ENCODE data around the gene MYOT. TPM values are rescaled to one million over a fixed set of nuclear protein-coding genes. Genes with fewer than 3 reads are reported as not detected.

The MYOT gene
- total RNA-seq, 1 donor from 2014 or later = not detected

- no peak for TF ChIP-seq CTCF (IDR thresholded peaks at IDR 0.05; ENCODE audit: insufficient read depth, low read length, severe bottlenecking)
Observed at GRCh38 chr5:137866541-137867388, 895 bp upstream of the MYOT start.

GRCh38 chr5:137870647-137871339 lies 3.1 kb downstream of the MYOT start:
- no peak overlapping the region for H3K4me3 ChIP-seq (ENCODE audit: low read depth, low read length)
- FAIRE-seq = no peak
- no peak for TF ChIP-seq CTCF (IDR thresholded peaks at IDR 0.05; ENCODE audit: insufficient read depth, low read length, severe bottlenecking)
- no peaks in the 10 kb centered on the region for H3K36me3 ChIP-seq (ENCODE audit: control insufficient read depth, insufficient read depth, low read length)
- DNase-seq (ENCODE audit: low read depth) = no peak
- no peaks in the 10 kb centered on the region for H3K27me3 ChIP-seq (ENCODE audit: control insufficient read depth, insufficient read depth, low read length)

More at GRCh38 chr5:137866541-137867388, 895 bp upstream of the MYOT start:
- H3K27me3 ChIP-seq (ENCODE audit: control insufficient read depth, insufficient read depth, low read length) = no peaks in the 10 kb centered on the region
- no peaks in the 10 kb centered on the region for H3K36me3 ChIP-seq (ENCODE audit: control insufficient read depth, insufficient read depth, low read length)
- no peak for DNase-seq (ENCODE audit: low read depth)
- no peak overlapping the region for H3K4me3 ChIP-seq (ENCODE audit: low read depth, low read length)
- no peak for FAIRE-seq

- Histone ChIP-seq H3K27me3 (ENCODE audit: control insufficient read depth, insufficient read depth, low read length) (no peaks in the 10 kb centered on the region), H3K4me3 (ENCODE audit: low read depth, low read length) (no peak overlapping the region), H3K36me3 (ENCODE audit: control insufficient read depth, insufficient read depth, low read length) (no peaks in the 10 kb centered on the region)
- TF ChIP-seq CTCF (IDR thresholded peaks at IDR 0.05; ENCODE audit: insufficient read depth, low read length, severe bottlenecking) = no peak
- FAIRE-seq (no peak), DNase-seq (ENCODE audit: low read depth) (no peak)
Observed at GRCh38 chr5:137871571-137871970, 3.9 kb downstream of the MYOT start.

DNA sequence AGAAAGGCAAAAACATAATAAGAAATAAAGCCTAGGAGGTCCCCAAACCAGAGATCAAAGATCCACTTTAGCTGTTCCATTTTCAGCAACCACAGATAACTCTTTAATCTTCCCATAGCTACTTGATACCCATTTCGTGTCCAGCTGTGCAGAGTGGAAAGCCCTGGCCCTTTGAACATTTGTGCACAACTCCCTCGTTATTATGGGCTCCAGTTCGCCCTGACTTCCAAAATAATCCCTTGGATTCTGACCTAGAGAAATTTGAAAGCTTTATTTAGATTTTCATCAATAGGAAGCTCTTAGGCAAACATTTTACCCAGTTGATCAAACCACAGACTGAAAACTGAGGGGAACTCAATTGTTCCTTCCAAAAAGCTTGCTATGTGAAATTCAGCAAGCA lies 4.8 kb downstream of the MYOT start:
- Histone ChIP-seq H3K36me3 (ENCODE audit: control insufficient read depth, insufficient read depth, low read length) (no peaks in the 10 kb centered on the region), H3K27me3 (ENCODE audit: control insufficient read depth, insufficient read depth, low read length) (no peaks in the 10 kb centered on the region), H3K4me3 (ENCODE audit: low read depth, low read length) (no peak overlapping the region)
- no peak for TF ChIP-seq CTCF (IDR thresholded peaks at IDR 0.05; ENCODE audit: insufficient read depth, low read length, severe bottlenecking)
- FAIRE-seq (no peak), DNase-seq (ENCODE audit: low read depth) (no peak)

DNA sequence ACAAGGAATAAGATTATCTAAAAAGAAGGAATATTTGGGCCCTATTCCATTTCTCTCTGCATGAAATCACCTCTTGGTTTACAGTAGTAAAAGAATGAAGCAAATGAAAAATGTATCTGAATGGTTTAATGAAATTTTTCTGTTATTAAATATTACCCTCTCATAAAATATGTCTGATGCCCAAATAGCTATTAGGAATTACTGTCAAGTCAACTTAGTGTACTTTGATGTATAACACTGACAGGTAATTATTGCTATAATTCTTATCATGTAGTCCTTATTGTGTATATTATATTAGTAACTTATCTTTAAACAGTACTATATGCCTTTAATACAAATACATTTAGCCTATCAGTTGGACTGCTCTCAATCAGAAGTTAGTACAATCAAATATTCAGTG lies 8.4 kb downstream of the MYOT start:
- no peak for TF ChIP-seq CTCF (IDR thresholded peaks at IDR 0.05; ENCODE audit: insufficient read depth, low read length, severe bottlenecking)
- FAIRE-seq (no peak), DNase-seq (ENCODE audit: low read depth) (no peak)
- H3K4me3 ChIP-seq (ENCODE audit: low read depth, low read length) = no peak overlapping the region
- H3K27me3 ChIP-seq (ENCODE audit: control insufficient read depth, insufficient read depth, low read length) = no peaks in the 10 kb centered on the region
- H3K36me3 ChIP-seq (ENCODE audit: control insufficient read depth, insufficient read depth, low read length) = no peaks in the 10 kb centered on the region

All from bronchial epithelial cell (primary cell).